HG02973 (cell line): Measurements from ENCODE around the gene SELENOS.
"Not testable (repeated sequence)": the region's sequence is repeated elsewhere in the genome, so short reads cannot be mapped to it uniquely, and the experiment has no call there.

Source experiments
- ATAC-seq: cut with Tn5 transposase; IDR thresholded peaks from one replicate; pipeline ENCODE4 v1.9.1; 2021; ENCODE audit warnings: moderate library complexity; ENCODE audit not compliant: unreplicated experiment

The SELENOS gene

GRCh38 chr15:101310161-101310480, 32.8 kb upstream of the SELENOS start:
- ATAC-seq: no peak

GRCh38 chr15:101309436-101310160, 32.3 kb upstream of the SELENOS start:
- no peak for ATAC-seq

- ATAC-seq: no peak
These were observed 31.5 kb upstream of the SELENOS start for GRCh38 chr15:101308604-101309435.

GRCh38 chr15:101307897-101308603, 30.8 kb upstream of the SELENOS start:
- ATAC-seq: no peak

- ATAC-seq: no peak
These were observed 30.0 kb upstream of the SELENOS start for GRCh38 chr15:101307048-101307896.

GRCh38 chr15:101306341-101307047, 29.2 kb upstream of the SELENOS start:
- no peak for ATAC-seq

- ATAC-seq: no peak
These were observed 28.6 kb upstream of the SELENOS start for GRCh38 chr15:101305820-101306255.

GRCh38 chr15:101303408-101303807, 26.1 kb upstream of the SELENOS start:
- no peak for ATAC-seq

- no peak for ATAC-seq
These were observed 19.4 kb upstream of the SELENOS start for GRCh38 chr15:101296418-101297405.

GRCh38 chr15:101295607-101296161, 18.4 kb upstream of the SELENOS start:
- ATAC-seq: peak; percentile 1

GRCh38 chr15:101294731-101295606, 17.7 kb upstream of the SELENOS start, which contains the start of gene SNRPA1:
Gene SNRPA1 (minus strand): TSS chr15:101295248. CDS start chr15:101295178, 70 bp downstream.
- ATAC-seq: peak; percentile 74

GRCh38 chr15:101293122-101293521, 15.8 kb upstream of the SELENOS start:
- ATAC-seq: no peak

GRCh38 chr15:101288905-101289513, 11.7 kb upstream of the SELENOS start:
- no peak for ATAC-seq

- ATAC-seq: not testable (repeated sequence)
These were observed 10.1 kb upstream of the SELENOS start for GRCh38 chr15:101287342-101287741.

- ATAC-seq: no peak
These were observed 9.3 kb upstream of the SELENOS start for GRCh38 chr15:101286471-101287114.

GRCh38 chr15:101283931-101284330, 6.6 kb upstream of the SELENOS start:
- no peak for ATAC-seq

- ATAC-seq: no peak
These were observed 2.7 kb upstream of the SELENOS start for GRCh38 chr15:101280007-101280406.
